KBM-7 (cell line): ENCODE measurements around the gene CANX.
"Not testable (repeated sequence)": the region's sequence is repeated elsewhere in the genome, so short reads cannot be mapped to it uniquely, and the experiment has no call there.

ENCODE experiments used
- DNase-seq: peaks from one replicate; pipeline ENCODE4 v3.0.0-alpha.2; 2015
- in situ Hi-C: fragments of 300-500 bp; cut with MboI; formaldehyde crosslinking; loops from 2 replicates; pipeline ENCODE4 v1.14.3; 2020; ENCODE audit warnings: low sequenced_read_pairs, low pct_unique_long_range_greater_than_20kb, mixed read lengths

Gene CANX

GRCh38 chr5:179697543-179697942 lies 1.2 kb upstream of the CANX start:
- in situ Hi-C loops, DNase-seq: not testable (repeated sequence)

DNA sequence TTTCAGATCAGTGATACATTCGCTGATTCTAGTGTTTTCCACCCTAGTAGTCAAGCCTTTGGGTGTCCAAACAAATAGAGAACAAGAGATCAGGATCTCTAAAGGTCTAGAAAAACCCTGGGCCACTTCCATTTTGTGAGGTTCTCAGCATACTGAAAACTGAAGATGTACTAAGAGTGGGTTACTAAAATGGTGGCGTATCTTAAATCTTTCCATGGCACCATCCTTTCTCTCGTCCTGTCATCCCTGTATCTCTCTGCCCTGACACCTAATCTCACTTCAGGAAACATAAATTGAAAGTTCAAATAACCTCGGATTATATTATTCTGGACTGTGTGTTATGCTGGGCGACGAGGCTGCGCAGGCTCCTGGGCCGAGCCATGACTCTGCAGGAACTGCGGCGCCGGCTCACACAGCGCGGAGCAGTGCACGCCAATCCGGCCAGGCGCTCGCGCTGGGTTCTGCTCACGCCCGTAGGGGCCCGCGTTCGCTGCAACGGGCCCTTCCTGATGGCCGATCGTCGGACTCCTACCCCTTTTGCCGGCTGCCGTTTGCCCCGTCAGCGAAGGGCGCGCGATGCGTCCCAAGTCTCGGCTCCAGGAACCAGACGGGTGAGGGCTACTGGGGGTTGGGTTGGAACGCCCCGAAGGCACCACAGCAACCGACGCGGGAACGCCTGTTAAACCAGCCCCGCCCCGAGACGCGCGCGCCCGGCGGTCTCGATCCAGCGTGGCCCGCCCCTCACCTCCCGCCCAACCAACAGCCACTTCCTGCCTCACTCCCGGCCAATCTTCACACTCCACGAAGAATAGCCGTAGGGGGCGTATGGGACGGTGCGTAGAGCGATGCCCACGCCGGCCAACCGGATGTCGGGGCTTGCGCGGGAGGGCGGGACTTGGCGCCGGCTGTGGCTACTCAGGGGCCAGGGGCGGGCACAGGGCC lies 503 bp upstream of the CANX start:
- in situ Hi-C loops: no loop called here

DNA sequence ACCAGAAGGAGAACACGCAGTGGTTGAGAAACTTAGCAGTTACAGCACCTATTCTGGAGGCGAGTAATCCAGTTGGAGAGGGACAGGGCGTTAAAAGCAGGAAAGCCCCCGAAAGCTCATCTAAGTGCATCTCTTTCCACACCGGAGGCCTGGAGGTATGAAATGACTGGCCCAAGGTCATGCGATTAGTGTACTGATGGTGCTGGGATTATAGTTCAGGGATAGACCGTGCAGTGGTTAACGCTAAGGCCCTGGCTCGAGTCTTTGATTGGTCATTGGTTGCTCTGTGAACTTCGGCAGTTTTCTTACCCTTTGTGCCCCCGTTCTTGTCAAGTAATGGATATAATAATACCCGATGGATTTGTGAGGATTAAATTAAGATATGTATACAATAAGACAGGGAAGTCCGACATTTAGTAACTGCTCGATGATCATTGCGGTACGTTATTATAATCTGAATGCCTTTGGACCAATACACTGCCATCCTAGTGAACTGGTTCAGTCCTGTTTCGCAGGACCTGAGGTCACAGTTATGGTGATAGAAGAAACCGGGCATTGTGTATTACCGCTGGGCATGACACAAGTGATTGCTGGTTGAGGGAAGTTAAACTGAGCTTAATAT lies 960 bp downstream of the CANX start:
- DNase-seq: peak; percentile 38
- in situ Hi-C loops: no loop called here

More for the DNA sequence above, 503 bp upstream of the CANX start:
- peak; percentile 100 for DNase-seq

DNA sequence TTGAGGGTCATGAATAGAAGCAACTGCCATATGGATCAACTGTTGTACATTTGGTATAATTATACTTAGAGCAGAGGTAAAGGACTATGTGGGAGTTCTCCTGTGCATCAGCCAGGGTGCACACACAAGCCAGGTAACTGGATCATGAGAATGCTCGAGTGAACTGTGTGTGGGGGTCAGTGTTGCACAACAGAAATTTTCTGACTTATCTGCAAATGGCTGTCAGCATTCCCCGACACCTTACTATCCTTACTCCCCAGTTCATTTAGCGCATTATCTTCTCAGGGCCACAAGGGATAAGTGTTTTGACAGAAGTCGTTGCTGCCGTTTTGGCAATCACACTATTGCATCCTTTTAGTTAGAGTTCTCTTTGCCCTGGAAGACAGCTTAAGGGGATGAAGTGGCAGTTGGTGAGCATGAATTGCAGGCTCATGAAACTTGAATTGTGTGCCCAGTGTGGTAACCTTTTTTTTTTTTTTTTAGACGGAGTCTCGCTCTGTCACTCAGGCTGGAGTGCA lies 1.7 kb downstream of the CANX start:
- in situ Hi-C loops: no loop called here
- peak; percentile 34 for DNase-seq

- in situ Hi-C loops: no loop called here
- DNase-seq: no peak
These were observed 17.5 kb downstream of the CANX start for GRCh38 chr5:179716286-179716685.

DNA sequence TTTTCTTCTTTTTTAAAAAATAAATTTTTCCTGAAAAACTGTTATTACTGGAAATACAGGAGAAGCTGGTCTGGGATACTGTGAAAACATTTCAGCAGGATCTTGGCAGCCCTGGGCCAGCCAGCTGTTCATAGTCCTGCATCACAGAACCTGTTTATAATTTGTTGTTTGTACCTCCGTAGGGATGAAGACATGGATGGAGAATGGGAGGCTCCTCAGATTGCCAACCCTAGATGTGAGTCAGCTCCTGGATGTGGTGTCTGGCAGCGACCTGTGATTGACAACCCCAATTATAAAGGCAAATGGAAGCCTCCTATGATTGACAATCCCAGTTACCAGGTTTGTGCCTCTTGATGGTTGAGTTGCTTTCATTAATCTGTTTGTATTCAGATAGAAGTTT lies 21.5 kb downstream of the CANX start:
- in situ Hi-C loops: no loop called here
- no peak for DNase-seq

DNA sequence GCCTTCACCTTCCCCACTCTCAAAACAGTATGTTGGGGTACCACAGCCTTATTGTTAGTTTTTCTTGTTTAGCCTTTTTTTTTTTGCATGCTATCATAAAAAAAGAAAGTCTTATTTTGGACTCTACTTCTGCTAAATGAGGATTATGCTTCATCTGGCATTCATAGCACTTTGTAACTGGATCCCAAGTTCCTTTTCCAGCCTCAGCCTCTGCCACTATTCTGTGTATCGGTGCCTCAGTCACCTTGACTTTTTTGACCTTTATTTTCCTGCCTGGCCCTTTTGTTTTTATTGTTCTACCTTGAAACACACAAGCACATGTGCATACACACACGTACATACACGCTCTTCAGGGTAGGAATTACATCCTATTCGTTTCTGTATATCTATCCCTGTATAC lies 25.4 kb downstream of the CANX start:
- no peak for DNase-seq
- in situ Hi-C loops: no loop called here

DNA sequence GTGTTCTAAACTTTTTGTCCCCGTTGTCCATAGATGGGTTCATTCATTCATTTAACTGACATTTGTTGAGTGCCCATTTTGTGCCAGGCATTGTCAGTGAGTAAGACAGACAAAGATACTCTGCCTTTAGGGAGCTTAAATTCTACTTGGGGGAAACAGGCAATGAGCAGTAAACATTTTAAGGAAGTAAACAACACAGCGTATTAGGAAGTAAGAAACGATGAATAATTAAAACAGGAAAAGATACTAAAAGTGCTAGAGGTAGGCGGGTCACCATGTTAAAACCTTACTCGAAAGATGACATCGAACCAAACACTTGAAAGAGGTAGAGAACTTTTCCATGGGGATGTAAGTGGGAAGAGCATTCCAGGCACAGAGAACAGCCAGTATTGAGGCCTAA lies 28.3 kb downstream of the CANX start:
- no peak for DNase-seq
- in situ Hi-C loops: no loop called here

- no peak for DNase-seq
- in situ Hi-C loops: no loop called here
These were observed 30.5 kb downstream of the CANX start for GRCh38 chr5:179729303-179729702.

DNA sequence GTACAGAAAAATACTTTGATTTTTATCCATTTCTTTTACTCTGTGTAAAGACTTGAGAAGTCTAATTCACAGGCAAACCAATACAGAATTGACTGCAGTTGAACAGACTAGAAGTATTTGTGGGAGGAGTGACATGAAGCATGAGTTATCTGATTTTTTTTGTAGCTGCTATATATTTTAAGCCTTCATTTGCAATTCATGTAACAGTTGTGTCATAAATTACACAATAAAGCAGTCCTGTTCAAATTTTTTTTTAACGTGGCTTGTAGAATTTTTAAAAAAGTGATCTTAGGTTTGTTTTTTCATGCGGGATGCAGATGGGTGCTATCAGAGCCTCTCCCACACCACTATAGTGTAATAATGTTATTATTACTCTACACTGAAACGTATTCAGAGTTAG lies 31.0 kb downstream of the CANX start:
- DNase-seq: no peak
- in situ Hi-C loops: no loop called here

DNA sequence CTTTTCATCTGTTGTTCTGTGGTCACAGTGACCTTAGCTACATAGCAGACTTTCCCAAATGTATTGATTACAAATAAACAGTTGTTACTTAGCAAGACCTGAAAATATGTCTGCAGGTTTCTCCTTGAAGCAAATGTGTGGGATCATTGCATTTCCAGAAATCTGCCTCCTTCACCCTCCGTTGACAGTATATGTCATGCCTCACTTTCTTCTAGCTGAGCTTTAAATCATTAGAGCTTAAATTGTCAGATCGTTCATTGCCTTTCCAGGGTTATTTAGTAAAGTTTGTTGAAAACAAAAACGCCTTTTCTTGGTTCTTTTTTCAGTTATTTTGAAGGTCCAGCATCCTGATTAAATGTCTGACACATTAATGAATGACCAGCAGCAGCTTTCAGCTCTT lies 31.6 kb downstream of the CANX start:
- in situ Hi-C loops: no loop called here

DNA sequence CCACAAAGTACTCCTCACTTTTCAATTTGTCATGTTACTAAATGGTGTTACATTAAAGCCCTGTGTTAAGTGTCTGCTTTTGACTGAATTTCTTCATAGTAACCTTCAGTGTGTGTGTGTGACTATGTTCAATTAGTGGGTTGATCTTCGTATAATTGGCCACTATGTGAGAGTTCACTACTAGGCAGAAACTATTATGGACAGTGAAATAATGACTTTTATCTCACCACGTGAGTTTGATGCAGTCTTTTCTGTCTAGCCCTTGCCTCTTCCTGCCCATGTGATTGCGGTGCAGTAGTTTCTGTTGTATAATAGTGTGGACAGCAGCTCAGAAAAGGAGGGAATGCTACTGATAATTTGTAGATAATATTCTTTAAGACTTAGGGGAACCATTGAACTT lies 32.1 kb downstream of the CANX start:
- DNase-seq: no peak
- in situ Hi-C loops: no loop called here

More for the DNA sequence above, 31.6 kb downstream of the CANX start:
- DNase-seq: no peak

DNA sequence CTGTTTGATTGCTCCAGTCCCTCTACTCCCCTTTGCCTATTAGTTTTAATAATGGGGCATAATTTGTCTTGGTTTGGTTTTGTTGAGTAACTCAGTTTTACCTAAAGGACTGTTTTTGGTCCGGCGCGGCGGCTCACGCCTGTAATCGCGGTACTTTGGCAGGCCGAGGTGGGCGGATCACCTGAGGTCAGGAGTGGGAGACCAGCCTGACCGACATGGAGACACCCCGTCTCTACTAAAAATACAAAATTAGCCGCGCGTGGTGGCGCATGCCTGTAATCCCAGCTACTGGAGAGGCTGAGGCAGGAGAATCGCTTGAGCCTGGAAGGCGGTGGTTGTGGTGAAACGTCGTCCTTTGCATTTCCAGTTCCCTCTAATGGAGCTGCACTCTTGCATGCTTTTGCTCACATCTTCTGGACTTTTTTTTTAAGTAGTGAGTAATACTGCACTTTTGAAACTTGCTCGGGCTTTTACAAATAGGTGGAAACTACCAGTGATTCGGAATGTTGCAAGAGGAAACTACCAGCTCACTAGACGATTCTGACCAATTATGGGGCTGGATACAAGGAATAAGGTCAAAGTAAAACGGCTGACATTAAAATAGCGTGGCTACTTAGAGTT lies 33.1 kb downstream of the CANX start:
- DNase-seq: no peak
- in situ Hi-C loops: no loop called here

DNA sequence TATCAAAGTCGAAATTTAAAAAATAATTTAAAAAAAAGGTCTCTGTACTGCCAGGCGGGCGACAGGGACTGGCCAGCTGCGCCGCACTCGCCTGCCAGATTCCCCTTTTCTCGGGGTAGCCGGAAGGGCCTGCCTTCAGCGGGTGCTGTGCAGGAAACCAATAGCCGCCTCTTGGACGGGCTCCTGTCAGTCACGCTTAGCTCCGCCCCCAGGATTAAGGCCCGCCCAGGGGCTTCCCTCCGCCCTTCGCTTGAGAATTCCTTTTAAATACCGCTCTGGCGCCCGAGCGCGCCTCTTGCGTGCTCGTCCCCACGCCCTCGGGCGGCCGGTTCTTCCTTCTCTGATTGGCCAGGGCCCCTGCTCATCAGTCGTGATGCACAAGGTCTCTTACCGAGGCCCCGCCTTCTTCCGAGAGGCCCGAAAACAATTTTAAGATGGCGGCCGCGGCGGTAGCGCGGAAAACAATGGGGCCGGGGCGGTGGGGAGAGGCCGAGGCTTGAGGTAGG lies 33.7 kb downstream of the CANX start, which contains the start of gene MAML1:
MAML1 (plus strand) TSS at position 411 of the 506 bp plus-strand sequence. CDS start 291 bp downstream, outside the sequence.
- in situ Hi-C loops: no loop called here
- DNase-seq: peak; percentile 100

DNA sequence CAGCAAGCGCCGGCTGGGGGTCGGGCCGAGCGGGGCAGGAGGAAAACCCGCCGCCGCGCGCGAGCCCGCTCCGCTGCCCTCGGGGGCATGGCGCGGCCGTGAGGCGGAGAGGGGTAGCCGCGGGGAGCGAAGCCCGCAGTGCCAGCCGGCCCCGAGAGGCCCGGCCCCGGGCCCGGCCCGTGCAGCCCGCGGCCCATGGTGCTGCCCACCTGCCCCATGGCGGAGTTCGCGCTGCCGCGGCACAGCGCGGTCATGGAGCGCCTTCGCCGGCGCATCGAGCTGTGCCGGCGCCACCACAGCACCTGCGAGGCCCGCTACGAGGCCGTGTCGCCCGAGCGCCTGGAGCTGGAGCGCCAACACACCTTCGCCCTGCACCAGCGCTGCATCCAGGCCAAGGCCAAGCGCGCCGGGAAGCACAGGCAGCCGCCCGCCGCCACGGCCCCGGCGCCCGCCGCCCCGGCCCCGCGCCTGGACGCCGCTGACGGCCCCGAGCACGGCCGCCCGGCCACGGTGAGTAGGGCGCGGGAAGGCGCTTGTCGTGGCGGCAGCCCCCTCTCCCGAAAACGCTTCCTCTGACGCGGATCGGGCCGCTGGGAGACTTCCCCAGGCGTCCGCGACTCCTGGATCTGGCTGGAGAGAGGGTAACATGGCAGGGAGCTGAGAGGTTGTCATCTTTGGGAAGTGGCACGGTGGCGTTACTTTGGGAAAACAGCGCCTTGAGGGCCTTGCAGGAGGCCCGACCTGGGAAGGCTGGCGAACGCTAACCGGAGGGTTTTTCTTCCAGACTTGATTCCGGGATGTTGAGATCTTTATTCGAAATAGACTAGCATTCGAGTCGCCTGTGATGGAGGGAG lies 34.4 kb downstream of the CANX start:
- DNase-seq: peak; percentile 44
- in situ Hi-C loops: no loop called here

- no peak for DNase-seq
- in situ Hi-C loops: no loop called here
These were observed 35.0 kb downstream of the CANX start for GRCh38 chr5:179733772-179734126.

DNA sequence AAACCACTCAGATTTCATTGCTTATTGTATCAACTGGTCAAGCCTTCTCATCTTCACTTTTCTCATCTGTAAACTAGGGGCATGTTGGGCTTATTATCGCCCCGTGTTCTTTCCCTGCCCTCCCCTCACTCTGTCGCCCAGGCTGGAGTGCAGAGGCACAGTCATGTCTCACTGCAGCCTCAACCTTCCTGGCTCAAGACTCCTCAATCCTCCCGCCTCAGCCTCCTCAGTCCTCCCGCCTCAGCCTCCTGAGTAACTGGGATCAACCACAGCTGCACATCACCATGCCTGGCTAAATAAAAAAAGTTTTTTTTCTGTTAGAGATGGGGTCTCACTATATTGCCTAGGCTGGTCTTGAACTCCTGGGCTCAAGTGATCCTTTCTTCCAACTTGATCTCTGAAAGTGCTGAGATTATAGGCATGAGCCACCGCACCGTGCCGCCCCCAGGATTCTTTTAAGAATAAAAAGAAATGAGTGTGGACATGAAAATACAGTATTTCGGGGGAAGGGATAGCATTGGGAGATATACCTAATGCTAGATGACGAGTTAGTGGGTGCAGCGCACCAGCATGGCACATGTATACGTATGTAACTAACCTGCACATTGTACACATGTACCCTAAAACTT lies 35.9 kb downstream of the CANX start:
- no peak for DNase-seq
- in situ Hi-C loops: no loop called here

GRCh38 chr5:179738742-179739141 lies 40.0 kb downstream of the CANX start:
- in situ Hi-C loops: no loop called here

More at GRCh38 chr5:179738742-179739141, 40.0 kb downstream of the CANX start:
- no peak for DNase-seq
